Measurements from ENCODE around the gene NR0B2.

DNA sequence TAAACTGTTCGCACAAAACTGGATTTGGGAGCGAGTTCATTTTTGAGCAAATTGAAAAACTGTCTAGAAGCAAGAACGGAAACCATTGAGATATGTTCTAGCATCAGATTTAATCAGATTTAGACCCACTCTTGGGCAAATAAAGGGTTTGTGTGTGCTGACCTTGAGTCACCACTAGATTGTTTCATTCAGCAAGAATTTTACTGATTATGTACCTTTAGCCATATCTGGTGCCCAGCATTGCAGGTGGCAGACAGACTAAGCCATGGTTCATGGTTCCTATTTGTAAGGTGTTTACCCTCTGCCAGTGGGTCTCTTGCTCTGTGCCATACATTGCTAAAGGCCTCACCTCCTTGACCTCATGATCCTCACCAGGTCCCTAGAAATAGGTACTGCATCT lies 9.1 kb upstream of the NR0B2 start:
- TF ChIP-seq, protein P1, sequence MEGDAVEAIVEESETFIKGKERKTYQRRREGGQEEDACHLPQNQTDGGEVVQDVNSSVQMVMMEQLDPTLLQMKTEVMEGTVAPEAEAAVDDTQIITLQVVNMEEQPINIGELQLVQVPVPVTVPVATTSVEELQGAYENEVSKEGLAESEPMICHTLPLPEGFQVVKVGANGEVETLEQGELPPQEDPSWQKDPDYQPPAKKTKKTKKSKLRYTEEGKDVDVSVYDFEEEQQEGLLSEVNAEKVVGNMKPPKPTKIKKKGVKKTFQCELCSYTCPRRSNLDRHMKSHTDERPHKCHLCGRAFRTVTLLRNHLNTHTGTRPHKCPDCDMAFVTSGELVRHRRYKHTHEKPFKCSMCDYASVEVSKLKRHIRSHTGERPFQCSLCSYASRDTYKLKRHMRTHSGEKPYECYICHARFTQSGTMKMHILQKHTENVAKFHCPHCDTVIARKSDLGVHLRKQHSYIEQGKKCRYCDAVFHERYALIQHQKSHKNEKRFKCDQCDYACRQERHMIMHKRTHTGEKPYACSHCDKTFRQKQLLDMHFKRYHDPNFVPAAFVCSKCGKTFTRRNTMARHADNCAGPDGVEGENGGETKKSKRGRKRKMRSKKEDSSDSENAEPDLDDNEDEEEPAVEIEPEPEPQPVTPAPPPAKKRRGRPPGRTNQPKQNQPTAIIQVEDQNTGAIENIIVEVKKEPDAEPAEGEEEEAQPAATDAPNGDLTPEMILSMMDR (IDR thresholded peaks at IDR 0.05) = no peak
- no peak for TF ChIP-seq EZH2 (IDR thresholded peaks at IDR 0.05)
- TF ChIP-seq EZH2phosphoT487 (IDR thresholded peaks at IDR 0.05) = no peak

Data from neural progenitor cell (in vitro differentiated cells).